HCT116 (cell line): ENCODE results near the gene FAM209B. TPM values are rescaled to one million over a fixed set of nuclear protein-coding genes. Genes with fewer than 3 reads are reported as not detected.

ENCODE experiments used
- ATAC-seq: fragments of 200-7000 bp; cut with Tn5 transposase; 2 replicates; pipeline ENCODE4 v1.9.1; 2020; ENCODE audit warnings: mild to moderate bottlenecking, moderate library complexity
- BruUV-seq: library from RNA; stranded (reverse); fragments of 400-500 nt; replicated peaks from 2 replicates; lab custom pipeline; 2021; lab: Mats Ljungman, UMichigan
- CTCF ChIA-PET: fragments of 300-600 bp; sonication (Branson Sonifier 250); formaldehyde crosslinking; loops from one replicate; lab custom pipeline; 2021; ENCODE audit warnings: antibody characterized with exemption; lab: Charles Lee
- POLR2A ChIA-PET: fragments of 300-600, 350-600 bp; sonication (Branson Sonifier 250); formaldehyde crosslinking; loops from one replicate; lab custom pipeline; 2021; ENCODE audit warnings: antibody characterized with exemption; lab: Charles Lee
- RAD21 ChIA-PET, 2 experiments: fragments of 300-600 bp; sonication (Branson Sonifier 250); formaldehyde crosslinking; loops; one replicate each; lab custom pipeline; 2023; ENCODE audit warnings: low total read pairs in 2 of 2; ENCODE audit not compliant: uncharacterized antibody in 2 of 2, unreplicated experiment in 2 of 2, low non-redundant PET in 1 of 2; lab: Charles Lee
- DNase-seq: peaks from one replicate; pipeline ENCODE4 v3.0.0-alpha.2; 2010; ENCODE audit warnings: low read depth, low spot score
- H2AFZ ChIP-seq: fragments of 200-600 bp; shearing (Covaris generic), sonication (generic); 2 replicates; pipeline ENCODE4 v1.6.1; 2017; ENCODE audit warnings: low read depth, mixed run types, mixed read lengths, antibody characterized with exemption, low read length; ENCODE audit not compliant: poor library complexity, severe bottlenecking
- H3K27ac ChIP-seq: 2 replicates; pipeline ENCODE4 v1.5.1; 2012; ENCODE audit warnings: low read depth, low read length
- H3K27me3 ChIP-seq: fragments of 200-600 bp; sonication (generic); 2 replicates; pipeline ENCODE4 v1.6.1; 2016; ENCODE audit warnings: mixed run types, low read length, mixed read lengths; ENCODE audit not compliant: insufficient read depth
- H3K36me3 ChIP-seq, 2 experiments: fragments of 200-500 bp in 1 of 2; fragments of 200-600 bp in 1 of 2; sonication (Bioruptor generic) in 1 of 2; sonication (generic) in 1 of 2; 2 replicates each; pipeline versions ENCODE4 v1.5.1 to v1.6.1; 2014 to 2016; ENCODE audit warnings: low read length in 2 of 2, inconsistent platforms in 1 of 2, mixed read lengths in 1 of 2, mixed run types in 1 of 2; ENCODE audit not compliant: insufficient read depth in 2 of 2, control insufficient read depth in 1 of 2
- H3K4me1 ChIP-seq, 2 experiments: fragments of 200-600 bp in 1 of 2; sonication (generic) in 1 of 2; 2 replicates each; pipeline versions ENCODE4 v1.5.1 to v1.6.1; 2012 to 2017; ENCODE audit warnings: low read length in 2 of 2, inconsistent platforms in 1 of 2, mild to moderate bottlenecking in 1 of 2, mixed read lengths in 1 of 2, mixed run types in 1 of 2, moderate library complexity in 1 of 2; ENCODE audit not compliant: insufficient read depth in 2 of 2, control insufficient read depth in 1 of 2
- H3K4me2 ChIP-seq: fragments of 200-600 bp; sonication (generic); 2 replicates; pipeline ENCODE4 v1.6.1; 2017; ENCODE audit warnings: mixed run types, low read length, mixed read lengths
- H3K4me3 ChIP-seq, 2 experiments: fragments of 200-600 bp in 1 of 2; sonication (generic) in 1 of 2; replicated peaks in 1 of 2; 2 replicates each; pipeline ENCODE4 v1.5.1; 2011 to 2016; ENCODE audit warnings: low read length in 2 of 2, control low read depth in 1 of 2, low read depth in 1 of 2, mild to moderate bottlenecking in 1 of 2, mixed read lengths in 1 of 2, mixed run types in 1 of 2
- H3K79me2 ChIP-seq: fragments of 200-600 bp; sonication (generic); 2 replicates; pipeline ENCODE4 v1.6.1; 2017; ENCODE audit warnings: mild to moderate bottlenecking, mixed run types, low read length, moderate library complexity, mixed read lengths; ENCODE audit not compliant: insufficient read depth
- H3K9ac ChIP-seq: fragments of 200-600 bp; sonication (generic); 2 replicates; pipeline ENCODE4 v1.6.1; 2016; ENCODE audit warnings: low read length, mixed read lengths
- H3K9me2 ChIP-seq: fragments of 200-600 bp; sonication (generic), shearing (Covaris generic); 2 replicates; pipeline ENCODE4 v1.6.1; 2017; ENCODE audit warnings: mixed run types, mild to moderate bottlenecking, moderate library complexity; ENCODE audit not compliant: insufficient read depth
- H3K9me3 ChIP-seq, 2 experiments: fragments of 200-500 bp in 1 of 2; fragments of 200-600 bp in 1 of 2; sonication (Bioruptor generic) in 1 of 2; sonication (generic) in 1 of 2; 2 replicates each; pipeline ENCODE4 v1.6.1; 2014 to 2017; ENCODE audit warnings: low read length in 2 of 2, mixed read lengths in 2 of 2, inconsistent platforms in 1 of 2, low read depth in 1 of 2, mild to moderate bottlenecking in 1 of 2, mixed run types in 1 of 2, moderate library complexity in 1 of 2; ENCODE audit not compliant: control insufficient read depth in 1 of 2, insufficient read depth in 1 of 2
- H4K20me1 ChIP-seq: fragments of 200-600 bp; sonication (generic), shearing (Covaris generic); 2 replicates; pipeline ENCODE4 v1.6.1; 2017; ENCODE audit warnings: mixed run types, mild to moderate bottlenecking, moderate library complexity; ENCODE audit not compliant: insufficient read depth
- CTCF ChIP-seq, 3 experiments: fragments of 200-600 bp in 1 of 3; sonication (generic) in 1 of 3; IDR thresholded peaks in 2 of 3; conservative IDR thresholded peaks in 1 of 3; 2 replicates each; pipeline ENCODE4 v1.5.1; 2012 to 2017; ENCODE audit warnings: low read depth in 2 of 3, low read length in 2 of 3, antibody characterized with exemption in 1 of 3, borderline replicate concordance in 1 of 3, control low read depth in 1 of 3, mild to moderate bottlenecking in 1 of 3, mixed read lengths in 1 of 3, mixed run types in 1 of 3, moderate library complexity in 1 of 3; ENCODE audit not compliant: insufficient read depth in 1 of 3
- EZH2phosphoT487 ChIP-seq: fragments of 200-600 bp; IDR thresholded peaks from 2 replicates; pipeline ENCODE4 v1.6.1; 2018; ENCODE audit warnings: antibody characterized with exemption, borderline replicate concordance
- JUND ChIP-seq: IDR thresholded peaks from 2 replicates; pipeline ENCODE4 v1.6.1; 2012
- POLR2A ChIP-seq: IDR thresholded peaks from 2 replicates; pipeline ENCODE4 v1.7.0; 2011; ENCODE audit warnings: borderline replicate concordance; ENCODE audit not compliant: insufficient read depth, insufficient read length; ENCODE audit errors: extremely low read depth
- SP1 ChIP-seq: IDR thresholded peaks from 2 replicates; pipeline ENCODE4 v1.6.1; 2012; ENCODE audit warnings: low read depth
- YY1 ChIP-seq: IDR thresholded peaks from 2 replicates; pipeline ENCODE4 v1.6.1; 2011; ENCODE audit warnings: low read length, low read depth, moderate library complexity, mild to moderate bottlenecking; ENCODE audit not compliant: insufficient replicate concordance; ENCODE audit errors: extremely low read depth
- ZNF274 ChIP-seq: fragments of 200-500 bp; sonication (Bioruptor generic); IDR thresholded peaks from 2 replicates; pipeline ENCODE4 v1.6.1; 2014; ENCODE audit warnings: mild to moderate bottlenecking, low read depth, low read length, inconsistent platforms
- intact Hi-C: fragments of 100-400 bp; cut with micrococcal nuclease; formaldehyde crosslinking; loops from 2 replicates; pipeline ENCODE4 v1.10.0; 2022
- total RNA-seq: library from RNA; stranded (reverse); gene quantifications from one replicate; pipeline ENCODE4 v1.2.1, GENCODE V29; 2021; ENCODE audit not compliant: unreplicated experiment

FAM209B gene
- total RNA-seq, 1 experiment from 2014 or later = not detected

GRCh38 chr20:56513161-56514150 lies 19.6 kb upstream of the FAM209B start (continued):
- no peak for TF ChIP-seq CTCF (IDR thresholded peaks at IDR 0.05 in 2 of 3, conservative IDR thresholded peaks at IDR 0.05 in 1 of 3; ENCODE audit: borderline replicate concordance in 1 of 3, insufficient read depth in 1 of 3, low read depth in 2 of 3, low read length in 2 of 3)
- no peak for TF ChIP-seq POLR2A
- TF ChIP-seq ZNF274 = no peak
- no peak for TF ChIP-seq SP1
- no peak for TF ChIP-seq EZH2phosphoT487

GRCh38 chr20:56516631-56517030 lies 16.4 kb upstream of the FAM209B start:
- RAD21 ChIA-PET = no interaction called here
- H3K36me3 ChIP-seq = peaks cover 20 to 23% of the 10 kb centered on the region in 2 experiments; a peak in 3 of 4 replicates
- ATAC-seq (no peak), DNase-seq (no peak)
- intact Hi-C loops = no loop called here
- no peaks in the 10 kb centered on the region for H4K20me1 ChIP-seq
- TF ChIP-seq JUND = no peak
- no peak for TF ChIP-seq YY1
- no peak for TF ChIP-seq CTCF (IDR thresholded peaks at IDR 0.05 in 2 of 3, conservative IDR thresholded peaks at IDR 0.05 in 1 of 3; ENCODE audit: borderline replicate concordance in 1 of 3, insufficient read depth in 1 of 3, low read depth in 2 of 3, low read length in 2 of 3)
- BruUV-seq = no TSS peak
- H2AFZ ChIP-seq = no peak overlapping the region
- CTCF ChIA-PET = no interaction called here
- H3K9me3 ChIP-seq = peaks cover 0 to 7% of the 10 kb centered on the region in 2 experiments; a peak in 1 of 4 replicates
- H3K27ac ChIP-seq = no peak overlapping the region
- no peaks in the 10 kb centered on the region for H3K79me2 ChIP-seq
- no peak overlapping the region for H3K4me3 ChIP-seq
- no peaks in the 10 kb centered on the region for H3K4me1 ChIP-seq
- no peak overlapping the region for H3K9ac ChIP-seq
- H3K4me2 ChIP-seq = no peak overlapping the region
- no peaks in the 10 kb centered on the region for H3K27me3 ChIP-seq
- H3K9me2 ChIP-seq = no peaks in the 10 kb centered on the region
- POLR2A ChIA-PET = no interaction called here
